ENCODE measurements around the gene IFI44L.

DNA sequence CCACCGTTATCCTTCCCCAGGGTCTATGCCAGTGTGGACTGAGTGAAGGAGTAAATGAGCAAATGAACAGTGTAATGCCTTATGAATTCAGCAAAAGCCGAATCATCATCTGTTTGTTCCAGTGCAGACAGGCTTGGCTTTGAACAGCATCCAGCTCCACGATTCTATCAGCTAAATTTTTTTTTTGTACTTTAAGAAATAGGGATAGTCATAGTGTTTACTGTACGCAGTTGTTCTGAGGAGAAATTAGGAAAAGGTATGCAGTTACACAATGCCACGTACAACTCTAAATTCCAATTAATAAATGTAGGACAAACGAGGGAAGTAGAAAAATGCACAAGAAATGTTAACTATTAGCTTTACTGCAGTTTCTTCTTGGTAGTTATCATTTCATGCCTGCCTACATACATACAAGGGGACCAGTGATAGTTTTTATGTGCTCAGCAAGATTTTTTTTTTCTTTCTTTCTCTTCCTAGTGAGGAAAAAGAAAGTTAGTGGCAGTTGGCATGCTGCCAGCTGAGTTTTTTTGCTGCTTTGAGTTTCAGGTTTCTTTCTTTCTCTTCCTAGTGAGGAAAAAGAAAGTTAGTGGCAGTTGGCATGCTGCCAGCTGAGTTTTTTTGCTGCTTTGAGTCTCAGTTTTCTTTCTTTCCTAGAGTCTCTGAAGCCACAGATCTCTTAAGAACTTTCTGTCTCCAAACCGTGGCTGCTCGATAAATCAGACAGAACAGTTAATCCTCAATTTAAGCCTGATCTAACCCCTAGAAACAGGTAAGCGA, at the start of gene IFI44L:
- TF ChIP-seq RAD21 (IDR thresholded peaks at IDR 0.05) (no peak), EGR1 (IDR thresholded peaks at IDR 0.05; ENCODE audit: low read depth in 2 of 2) (no peak), GABPA (IDR thresholded peaks at IDR 0.05 in 1 of 2, conservative IDR thresholded peaks at IDR 0.05 in 1 of 2) (no peak)
- TF ChIP-seq, protein P1, sequence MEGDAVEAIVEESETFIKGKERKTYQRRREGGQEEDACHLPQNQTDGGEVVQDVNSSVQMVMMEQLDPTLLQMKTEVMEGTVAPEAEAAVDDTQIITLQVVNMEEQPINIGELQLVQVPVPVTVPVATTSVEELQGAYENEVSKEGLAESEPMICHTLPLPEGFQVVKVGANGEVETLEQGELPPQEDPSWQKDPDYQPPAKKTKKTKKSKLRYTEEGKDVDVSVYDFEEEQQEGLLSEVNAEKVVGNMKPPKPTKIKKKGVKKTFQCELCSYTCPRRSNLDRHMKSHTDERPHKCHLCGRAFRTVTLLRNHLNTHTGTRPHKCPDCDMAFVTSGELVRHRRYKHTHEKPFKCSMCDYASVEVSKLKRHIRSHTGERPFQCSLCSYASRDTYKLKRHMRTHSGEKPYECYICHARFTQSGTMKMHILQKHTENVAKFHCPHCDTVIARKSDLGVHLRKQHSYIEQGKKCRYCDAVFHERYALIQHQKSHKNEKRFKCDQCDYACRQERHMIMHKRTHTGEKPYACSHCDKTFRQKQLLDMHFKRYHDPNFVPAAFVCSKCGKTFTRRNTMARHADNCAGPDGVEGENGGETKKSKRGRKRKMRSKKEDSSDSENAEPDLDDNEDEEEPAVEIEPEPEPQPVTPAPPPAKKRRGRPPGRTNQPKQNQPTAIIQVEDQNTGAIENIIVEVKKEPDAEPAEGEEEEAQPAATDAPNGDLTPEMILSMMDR (IDR thresholded peaks at IDR 0.05; ENCODE audit: low read depth, low read length, missing input control), result no peak
